HL-60 (cell line): Measurements from ENCODE around the gene RD3L.
A peak's percentile ranks its signal among the peaks of the same experiment; 100 is the strongest.

Experiments
- DNase-seq, 2 experiments: peaks; one replicate each; pipeline ENCODE4 v3.0.0-alpha.2; 2010 to 2020; ENCODE audit warnings: low read depth in 1 of 2, low spot score in 1 of 2
- H3K27ac ChIP-seq: fragments of 250-450 bp; sonication (Bioruptor Pico); replicated peaks from 2 replicates; pipeline ENCODE4 v1.5.1; 2020; ENCODE audit warnings: mild to moderate bottlenecking, moderate library complexity
- H3K27me3 ChIP-seq: fragments of 250-450 bp; sonication (Bioruptor Pico); 2 replicates; pipeline ENCODE4 v1.5.1; 2021; ENCODE audit warnings: mild to moderate bottlenecking, moderate library complexity; ENCODE audit not compliant: insufficient read depth, poor library complexity, severe bottlenecking
- H3K4me3 ChIP-seq: replicated peaks from 2 replicates; pipeline ENCODE4 v1.5.1; 2011; ENCODE audit warnings: mild to moderate bottlenecking, control low read depth, low read length; ENCODE audit not compliant: insufficient read depth
- CTCF ChIP-seq: IDR thresholded peaks from one replicate; pipeline ENCODE4 v1.5.1; 2011; ENCODE audit warnings: low read length, control low read depth, inconsistent platforms; ENCODE audit not compliant: insufficient read depth
- GABPA ChIP-seq: IDR thresholded peaks from 2 replicates; pipeline ENCODE4 v1.6.1; 2012; ENCODE audit warnings: low read depth
- POLR2AphosphoS5 ChIP-seq: IDR thresholded peaks from 2 replicates; pipeline ENCODE4 v1.6.1; 2012; ENCODE audit warnings: low read depth
- SPI1 ChIP-seq: IDR thresholded peaks from 2 replicates; pipeline ENCODE4 v1.6.1; 2012; ENCODE audit warnings: low read depth, mild to moderate bottlenecking, borderline replicate concordance
- TF ChIP-seq, protein P1 (sequence below): IDR thresholded peaks from 2 replicates; pipeline ENCODE4 v1.6.1; 2012; ENCODE audit warnings: low read depth; ENCODE audit not compliant: insufficient replicate concordance

Gene RD3L

DNA sequence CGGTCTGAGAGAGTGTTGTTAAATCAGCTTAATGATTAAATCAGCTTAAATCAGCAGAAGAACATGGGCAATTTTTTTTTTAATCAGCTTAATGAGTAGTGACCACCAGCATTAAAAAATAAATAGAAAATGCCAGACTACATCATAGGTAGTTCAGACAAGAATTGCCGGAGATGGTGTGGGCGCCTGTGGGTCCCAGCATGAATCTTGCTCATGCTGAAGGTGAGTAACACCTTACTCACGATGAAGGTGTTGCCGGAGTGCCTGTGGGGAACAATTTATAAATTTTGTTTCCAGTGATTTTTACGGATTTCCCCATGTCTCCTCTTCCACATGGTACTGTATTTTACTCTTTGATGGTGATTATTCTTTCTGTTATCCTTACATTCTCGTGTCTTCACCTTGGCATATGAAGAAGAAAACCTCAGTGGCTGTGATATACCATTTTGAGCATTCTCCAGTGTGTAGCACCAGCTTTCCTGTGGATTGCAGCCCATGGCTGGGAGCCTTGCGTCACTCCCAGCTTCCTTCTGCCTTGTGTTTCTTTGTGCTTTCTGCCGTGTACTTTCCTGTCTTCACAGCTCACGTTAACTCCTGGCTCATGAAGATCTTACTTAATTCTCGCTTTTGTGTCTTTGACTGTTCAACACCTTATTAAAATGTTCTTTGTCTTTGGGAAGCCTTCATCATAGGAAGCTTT, 9.4 kb downstream of the RD3L start:
- peak; percentile 67 for TF ChIP-seq GABPA
- no peak for TF ChIP-seq CTCF
- peak overlapping the region; percentile 77 for H3K27ac ChIP-seq

GRCh38 chr14:103931422-103931821, 10.9 kb downstream of the RD3L start:
- peak; percentile 86 for TF ChIP-seq POLR2AphosphoS5
- peak; percentile 64; the same call in 1 of the 2 replicates for TF ChIP-seq GABPA
- TF ChIP-seq, protein P1, sequence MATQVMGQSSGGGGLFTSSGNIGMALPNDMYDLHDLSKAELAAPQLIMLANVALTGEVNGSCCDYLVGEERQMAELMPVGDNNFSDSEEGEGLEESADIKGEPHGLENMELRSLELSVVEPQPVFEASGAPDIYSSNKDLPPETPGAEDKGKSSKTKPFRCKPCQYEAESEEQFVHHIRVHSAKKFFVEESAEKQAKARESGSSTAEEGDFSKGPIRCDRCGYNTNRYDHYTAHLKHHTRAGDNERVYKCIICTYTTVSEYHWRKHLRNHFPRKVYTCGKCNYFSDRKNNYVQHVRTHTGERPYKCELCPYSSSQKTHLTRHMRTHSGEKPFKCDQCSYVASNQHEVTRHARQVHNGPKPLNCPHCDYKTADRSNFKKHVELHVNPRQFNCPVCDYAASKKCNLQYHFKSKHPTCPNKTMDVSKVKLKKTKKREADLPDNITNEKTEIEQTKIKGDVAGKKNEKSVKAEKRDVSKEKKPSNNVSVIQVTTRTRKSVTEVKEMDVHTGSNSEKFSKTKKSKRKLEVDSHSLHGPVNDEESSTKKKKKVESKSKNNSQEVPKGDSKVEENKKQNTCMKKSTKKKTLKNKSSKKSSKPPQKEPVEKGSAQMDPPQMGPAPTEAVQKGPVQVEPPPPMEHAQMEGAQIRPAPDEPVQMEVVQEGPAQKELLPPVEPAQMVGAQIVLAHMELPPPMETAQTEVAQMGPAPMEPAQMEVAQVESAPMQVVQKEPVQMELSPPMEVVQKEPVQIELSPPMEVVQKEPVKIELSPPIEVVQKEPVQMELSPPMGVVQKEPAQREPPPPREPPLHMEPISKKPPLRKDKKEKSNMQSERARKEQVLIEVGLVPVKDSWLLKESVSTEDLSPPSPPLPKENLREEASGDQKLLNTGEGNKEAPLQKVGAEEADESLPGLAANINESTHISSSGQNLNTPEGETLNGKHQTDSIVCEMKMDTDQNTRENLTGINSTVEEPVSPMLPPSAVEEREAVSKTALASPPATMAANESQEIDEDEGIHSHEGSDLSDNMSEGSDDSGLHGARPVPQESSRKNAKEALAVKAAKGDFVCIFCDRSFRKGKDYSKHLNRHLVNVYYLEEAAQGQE, result no peak
- H3K27ac ChIP-seq, result peak overlapping the region; percentile 77
- peak; percentile 83 to 89 for DNase-seq
- H3K27me3 ChIP-seq, result no peaks in the 10 kb centered on the region
- no peak overlapping the region for H3K4me3 ChIP-seq

More for the DNA sequence above, 9.4 kb downstream of the RD3L start:
- peak; percentile 57 to 71 for DNase-seq
- H3K27me3 ChIP-seq, result no peaks in the 10 kb centered on the region
- H3K4me3 ChIP-seq, result no peak overlapping the region

GRCh38 chr14:103930051-103930604, 12.2 kb downstream of the RD3L start:
- no peak overlapping the region for H3K4me3 ChIP-seq
- peak in 1 of 2 experiments; percentile 50 for DNase-seq
- no peaks in the 10 kb centered on the region for H3K27me3 ChIP-seq
- no peak overlapping the region; the same call in 1 of the 2 replicates for H3K27ac ChIP-seq
- TF ChIP-seq, protein P1, result no peak
- TF ChIP-seq POLR2AphosphoS5 (no peak), GABPA (no peak), CTCF (no peak), SPI1 (no peak)

DNA sequence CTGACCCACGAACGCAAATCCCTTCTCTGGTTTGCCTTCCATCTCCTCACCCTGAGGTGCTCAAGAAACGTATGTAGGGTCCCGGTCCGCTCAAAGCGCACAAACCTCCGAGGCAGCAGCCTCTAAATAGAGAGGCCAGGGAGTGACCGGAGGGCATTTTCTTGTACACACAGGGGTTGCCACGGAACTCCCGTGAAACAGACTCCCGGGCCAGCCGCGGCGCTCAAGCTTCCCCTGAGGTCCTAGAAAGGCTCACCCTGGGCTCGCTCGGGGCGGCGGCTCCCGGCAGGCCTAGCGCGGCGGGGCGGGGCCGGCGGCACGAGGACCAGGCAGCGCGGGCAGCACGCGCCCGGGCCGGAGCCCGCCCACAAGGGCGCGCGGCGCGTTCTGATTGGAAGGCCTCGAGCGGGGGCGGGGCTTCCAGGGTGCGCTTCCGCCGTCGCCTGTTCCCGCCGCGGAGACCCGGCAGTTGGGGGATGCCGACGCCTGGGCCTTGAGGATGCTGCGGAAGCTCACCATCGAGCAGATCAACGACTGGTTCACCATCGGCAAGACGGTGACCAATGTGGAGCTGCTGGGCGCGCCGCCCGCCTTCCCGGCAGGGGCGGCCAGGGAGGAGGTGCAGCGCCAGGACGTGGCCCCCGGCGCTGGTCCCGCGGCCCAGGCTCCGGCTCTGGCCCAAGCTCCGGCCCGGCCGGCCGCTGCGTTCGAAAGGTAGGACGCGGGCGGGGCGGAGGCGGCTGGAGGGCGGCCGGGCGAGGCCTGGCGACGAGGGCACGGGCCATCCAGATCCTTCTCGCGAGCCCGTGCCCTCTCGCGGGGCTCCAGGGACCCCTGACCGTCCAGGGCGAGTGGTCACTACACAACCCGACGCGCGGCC, 14.1 kb downstream of the RD3L start, which contains the start of gene TDRD9:
Gene TDRD9 (plus strand): TSS at position 446 of the 880 bp plus-strand sequence. CDS start 54 bp downstream, at position 500.
- TF ChIP-seq GABPA, result no peak
- TF ChIP-seq, protein P1, result no peak
- no peak for TF ChIP-seq CTCF
- no peak for TF ChIP-seq SPI1
- no peak for TF ChIP-seq POLR2AphosphoS5
- no peak for DNase-seq
- H3K27ac ChIP-seq, result no peak within 1 kb of the TSS
- no peaks in the 10 kb centered on the region for H3K27me3 ChIP-seq
- no peak within 1 kb of the TSS for H3K4me3 ChIP-seq
